Panc1 (cell line): ENCODE results near the gene CLIP4. TPM values are rescaled to one million over a fixed set of nuclear protein-coding genes. Genes with fewer than 3 reads are reported as not detected.

Experiments
- ATAC-seq: fragments of 200-7000 bp; cut with Tn5 transposase; 2 replicates; pipeline ENCODE4 v1.9.1; 2020; ENCODE audit warnings: mild to moderate bottlenecking, moderate library complexity
- BruUV-seq: library from RNA; stranded (reverse); fragments of 400-500 nt; replicated peaks from 2 replicates; lab custom pipeline; 2021; lab: Mats Ljungman, UMichigan
- CTCF ChIA-PET: fragments of 300-600 bp; sonication (Branson Sonifier 250); formaldehyde crosslinking; loops from one replicate; lab custom pipeline; 2022; ENCODE audit warnings: antibody characterized with exemption; lab: Charles Lee
- POLR2A ChIA-PET: fragments of 300-600 bp; sonication (Branson Sonifier 250); formaldehyde crosslinking; loops from one replicate; lab custom pipeline; 2022; ENCODE audit warnings: antibody characterized with exemption; lab: Charles Lee
- DNase-seq: peaks from one replicate; pipeline ENCODE4 v3.0.0-alpha.2; 2010; ENCODE audit warnings: low read depth, low spot score
- H3K27ac ChIP-seq: 2 replicates; pipeline ENCODE4 v1.5.1; 2011; ENCODE audit warnings: mild to moderate bottlenecking, low read length, inconsistent platforms
- H3K27me3 ChIP-seq: fragments of 200-500 bp; sonication (Bioruptor generic); 2 replicates; pipeline ENCODE4 v1.6.0; 2014; ENCODE audit warnings: low read length, inconsistent platforms; ENCODE audit not compliant: control insufficient read depth, insufficient read depth
- H3K36me3 ChIP-seq: fragments of 200-500 bp; sonication (Bioruptor generic); 2 replicates; pipeline ENCODE4 v1.5.1; 2014; ENCODE audit warnings: inconsistent platforms, mild to moderate bottlenecking, low read length, moderate library complexity; ENCODE audit not compliant: control insufficient read depth, insufficient read depth
- H3K4me1 ChIP-seq: 2 replicates; pipeline ENCODE4 v1.5.1; 2011; ENCODE audit warnings: inconsistent platforms, mild to moderate bottlenecking, low read length, moderate library complexity; ENCODE audit not compliant: control insufficient read depth, insufficient read depth
- H3K4me3 ChIP-seq, 2 experiments: 2 replicates each; pipeline ENCODE4 v1.5.1; 2011 to 2012; ENCODE audit warnings: low read depth in 2 of 2, low read length in 2 of 2, mild to moderate bottlenecking in 2 of 2, inconsistent platforms in 1 of 2, moderate library complexity in 1 of 2
- H3K9me3 ChIP-seq: fragments of 200-500 bp; sonication (Bioruptor generic); 2 replicates; pipeline ENCODE4 v1.5.1; 2014; ENCODE audit warnings: low read depth, mild to moderate bottlenecking, inconsistent platforms, low read length, moderate library complexity; ENCODE audit not compliant: control insufficient read depth, insufficient read depth
- POLR2AphosphoS5 ChIP-seq: IDR thresholded peaks from 2 replicates; pipeline ENCODE4 v1.6.1; 2012; ENCODE audit warnings: mild to moderate bottlenecking, low read depth, low read length, moderate library complexity
- SIN3A ChIP-seq: IDR thresholded peaks from 2 replicates; pipeline ENCODE4 v1.6.1; 2012; ENCODE audit warnings: low read depth, mild to moderate bottlenecking, low read length, moderate library complexity, borderline replicate concordance; ENCODE audit not compliant: insufficient read depth
- TCF7L2 ChIP-seq: IDR thresholded peaks from 2 replicates; pipeline ENCODE4 v1.6.1; 2011; ENCODE audit warnings: mild to moderate bottlenecking, low read depth, low read length, inconsistent platforms
- in situ Hi-C: cut with HindIII; loops from 2 replicates; pipeline ENCODE4 v1.10.0; 2016; ENCODE audit warnings: low sequenced_read_pairs, low pct_unique_long_range_greater_than_20kb
- intact Hi-C: fragments of 100-400 bp; cut with micrococcal nuclease; formaldehyde crosslinking; loops from one replicate; pipeline ENCODE4 v1.10.0; 2022; ENCODE audit not compliant: unreplicated experiment
- total RNA-seq: library from RNA; stranded (reverse); gene quantifications from one replicate; pipeline ENCODE4 v1.2.1, GENCODE V29; 2021; ENCODE audit not compliant: unreplicated experiment
- TF ChIP-seq, protein P1 (sequence below): fragments of 450-650 bp; IDR thresholded peaks from 2 replicates; pipeline ENCODE4 v1.5.1; 2017; ENCODE audit warnings: mild to moderate bottlenecking
- TF ChIP-seq, protein P2 (sequence below), 2 experiments: IDR thresholded peaks; 2 replicates each; pipeline ENCODE4 v1.6.1; 2011 to 2012; ENCODE audit warnings: low read depth in 2 of 2, control low read depth in 1 of 2, low read length in 1 of 2, mild to moderate bottlenecking in 1 of 2, moderate library complexity in 1 of 2; ENCODE audit not compliant: insufficient read depth in 1 of 2

Gene CLIP4
- total RNA-seq, 1 experiment from 2014 or later = 43.0 TPM

DNA sequence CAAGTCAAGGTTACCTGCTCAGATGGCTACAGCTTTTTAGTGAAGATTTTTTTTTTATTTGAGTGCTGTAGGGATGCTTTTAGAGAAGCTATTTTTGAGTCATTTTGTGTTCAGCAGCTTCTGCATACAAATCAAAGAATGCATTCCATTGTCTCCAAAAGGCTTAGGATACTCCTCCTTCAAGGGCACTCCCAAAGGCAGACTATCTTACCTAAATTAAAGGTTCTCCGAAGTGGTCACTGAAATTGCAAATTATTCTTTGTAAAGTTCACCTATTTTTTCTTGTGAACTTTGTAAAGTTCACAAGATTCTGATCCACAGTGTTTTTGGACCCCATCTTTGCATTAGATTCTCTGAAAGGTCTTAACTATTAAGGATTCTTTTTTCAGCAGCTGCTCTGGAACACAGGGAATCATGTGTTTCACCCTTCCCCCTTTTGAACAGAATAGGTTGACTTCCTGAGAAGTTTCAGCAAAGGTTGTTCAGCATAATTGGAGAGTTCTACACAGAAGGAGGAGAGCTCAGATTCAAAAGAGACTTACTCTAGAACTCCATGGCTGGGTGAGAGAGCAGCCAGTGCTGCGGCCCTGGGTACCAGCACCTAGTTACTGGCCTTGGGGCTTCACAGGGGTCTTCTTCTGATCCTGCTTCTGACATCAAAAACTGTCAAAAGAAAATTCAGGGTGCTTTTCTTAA, 14.5 kb downstream of the CLIP4 start:
- no TSS peak for BruUV-seq
- H3K9me3 ChIP-seq = no peaks in the 10 kb centered on the region; the same call in 1 of the 2 replicates
- H3K4me3 ChIP-seq = no peak overlapping the region
- H3K4me1 ChIP-seq = peaks cover 27% of the 10 kb centered on the region
- in situ Hi-C loops (no loop called here), intact Hi-C loops (no loop called here)
- H3K27me3 ChIP-seq = no peaks in the 10 kb centered on the region
- POLR2A ChIA-PET = no interaction called here
- TF ChIP-seq SIN3A (no peak), TCF7L2 (no peak)
- TF ChIP-seq, protein P1, sequence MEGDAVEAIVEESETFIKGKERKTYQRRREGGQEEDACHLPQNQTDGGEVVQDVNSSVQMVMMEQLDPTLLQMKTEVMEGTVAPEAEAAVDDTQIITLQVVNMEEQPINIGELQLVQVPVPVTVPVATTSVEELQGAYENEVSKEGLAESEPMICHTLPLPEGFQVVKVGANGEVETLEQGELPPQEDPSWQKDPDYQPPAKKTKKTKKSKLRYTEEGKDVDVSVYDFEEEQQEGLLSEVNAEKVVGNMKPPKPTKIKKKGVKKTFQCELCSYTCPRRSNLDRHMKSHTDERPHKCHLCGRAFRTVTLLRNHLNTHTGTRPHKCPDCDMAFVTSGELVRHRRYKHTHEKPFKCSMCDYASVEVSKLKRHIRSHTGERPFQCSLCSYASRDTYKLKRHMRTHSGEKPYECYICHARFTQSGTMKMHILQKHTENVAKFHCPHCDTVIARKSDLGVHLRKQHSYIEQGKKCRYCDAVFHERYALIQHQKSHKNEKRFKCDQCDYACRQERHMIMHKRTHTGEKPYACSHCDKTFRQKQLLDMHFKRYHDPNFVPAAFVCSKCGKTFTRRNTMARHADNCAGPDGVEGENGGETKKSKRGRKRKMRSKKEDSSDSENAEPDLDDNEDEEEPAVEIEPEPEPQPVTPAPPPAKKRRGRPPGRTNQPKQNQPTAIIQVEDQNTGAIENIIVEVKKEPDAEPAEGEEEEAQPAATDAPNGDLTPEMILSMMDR = no peak
- DNase-seq (no peak), ATAC-seq (peak; percentile 75)
- H3K36me3 ChIP-seq = peaks cover 15% of the 10 kb centered on the region; the same call in 1 of the 2 replicates
- CTCF ChIA-PET = interaction anchor here (0.6 kb wide), 1 partner anchor 22 kb away, joined by 4 read pairs; no protein-coding TSS in a partner anchor
- peak overlapping the region; percentile 86 for H3K27ac ChIP-seq

DNA sequence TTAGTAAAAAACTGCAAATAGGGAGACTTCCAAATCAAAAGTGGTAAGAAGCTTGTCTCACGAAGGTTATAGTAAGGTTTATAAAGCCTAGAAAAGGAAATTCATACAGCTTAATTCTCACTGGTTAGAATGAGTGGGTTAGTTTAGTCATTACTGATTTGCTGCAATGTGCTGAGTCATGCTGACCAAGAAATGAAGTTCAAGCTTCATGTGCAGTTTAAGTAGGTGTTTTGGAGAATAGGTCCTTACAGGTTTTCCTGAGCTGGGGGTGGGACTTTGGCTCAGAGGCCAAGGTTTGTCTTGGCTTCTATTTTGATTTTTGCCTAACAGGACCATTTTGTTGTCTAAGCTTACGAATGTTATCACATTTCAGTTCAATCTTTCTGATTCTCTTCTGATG, 15.1 kb downstream of the CLIP4 start:
- POLR2A ChIA-PET = no interaction called here
- TF ChIP-seq, protein P1 = no peak
- TF ChIP-seq POLR2AphosphoS5 (no peak), SIN3A (no peak), TCF7L2 (no peak)
- TF ChIP-seq, protein P2, sequence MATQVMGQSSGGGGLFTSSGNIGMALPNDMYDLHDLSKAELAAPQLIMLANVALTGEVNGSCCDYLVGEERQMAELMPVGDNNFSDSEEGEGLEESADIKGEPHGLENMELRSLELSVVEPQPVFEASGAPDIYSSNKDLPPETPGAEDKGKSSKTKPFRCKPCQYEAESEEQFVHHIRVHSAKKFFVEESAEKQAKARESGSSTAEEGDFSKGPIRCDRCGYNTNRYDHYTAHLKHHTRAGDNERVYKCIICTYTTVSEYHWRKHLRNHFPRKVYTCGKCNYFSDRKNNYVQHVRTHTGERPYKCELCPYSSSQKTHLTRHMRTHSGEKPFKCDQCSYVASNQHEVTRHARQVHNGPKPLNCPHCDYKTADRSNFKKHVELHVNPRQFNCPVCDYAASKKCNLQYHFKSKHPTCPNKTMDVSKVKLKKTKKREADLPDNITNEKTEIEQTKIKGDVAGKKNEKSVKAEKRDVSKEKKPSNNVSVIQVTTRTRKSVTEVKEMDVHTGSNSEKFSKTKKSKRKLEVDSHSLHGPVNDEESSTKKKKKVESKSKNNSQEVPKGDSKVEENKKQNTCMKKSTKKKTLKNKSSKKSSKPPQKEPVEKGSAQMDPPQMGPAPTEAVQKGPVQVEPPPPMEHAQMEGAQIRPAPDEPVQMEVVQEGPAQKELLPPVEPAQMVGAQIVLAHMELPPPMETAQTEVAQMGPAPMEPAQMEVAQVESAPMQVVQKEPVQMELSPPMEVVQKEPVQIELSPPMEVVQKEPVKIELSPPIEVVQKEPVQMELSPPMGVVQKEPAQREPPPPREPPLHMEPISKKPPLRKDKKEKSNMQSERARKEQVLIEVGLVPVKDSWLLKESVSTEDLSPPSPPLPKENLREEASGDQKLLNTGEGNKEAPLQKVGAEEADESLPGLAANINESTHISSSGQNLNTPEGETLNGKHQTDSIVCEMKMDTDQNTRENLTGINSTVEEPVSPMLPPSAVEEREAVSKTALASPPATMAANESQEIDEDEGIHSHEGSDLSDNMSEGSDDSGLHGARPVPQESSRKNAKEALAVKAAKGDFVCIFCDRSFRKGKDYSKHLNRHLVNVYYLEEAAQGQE (IDR thresholded peaks at IDR 0.05; ENCODE audit: insufficient read depth in 1 of 2, low read depth in 2 of 2, low read length in 1 of 2) = no peak
- ATAC-seq (peak; percentile 84), DNase-seq (no peak)
- Histone ChIP-seq H3K4me3 (no peak overlapping the region), H3K4me1 (peaks cover 27% of the 10 kb centered on the region), H3K27ac (peak overlapping the region; percentile 86), H3K9me3 (no peaks in the 10 kb centered on the region), H3K36me3 (peaks cover 15% of the 10 kb centered on the region; the same call in 1 of the 2 replicates), H3K27me3 (no peaks in the 10 kb centered on the region)
- BruUV-seq = no TSS peak
- intact Hi-C loops = no loop called here
- in situ Hi-C loops = no loop called here
- CTCF ChIA-PET = interaction anchor here (0.6 kb wide), 1 partner anchor 22 kb away, joined by 4 read pairs; no protein-coding TSS in a partner anchor
